GM21367 (cell line): ENCODE data around the gene C9orf40.

Experiments
- ATAC-seq: cut with Tn5 transposase; IDR thresholded peaks from one replicate; pipeline ENCODE4 v1.9.1; 2021; ENCODE audit not compliant: unreplicated experiment

Gene C9orf40, protein sequence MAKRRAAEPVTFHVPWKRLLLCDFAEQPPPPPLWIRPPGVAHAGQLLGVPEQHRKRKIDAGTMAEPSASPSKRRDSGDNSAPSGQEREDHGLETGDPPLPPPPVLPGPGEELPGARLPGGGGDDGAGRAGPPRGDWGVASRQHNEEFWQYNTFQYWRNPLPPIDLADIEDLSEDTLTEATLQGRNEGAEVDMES

DNA sequence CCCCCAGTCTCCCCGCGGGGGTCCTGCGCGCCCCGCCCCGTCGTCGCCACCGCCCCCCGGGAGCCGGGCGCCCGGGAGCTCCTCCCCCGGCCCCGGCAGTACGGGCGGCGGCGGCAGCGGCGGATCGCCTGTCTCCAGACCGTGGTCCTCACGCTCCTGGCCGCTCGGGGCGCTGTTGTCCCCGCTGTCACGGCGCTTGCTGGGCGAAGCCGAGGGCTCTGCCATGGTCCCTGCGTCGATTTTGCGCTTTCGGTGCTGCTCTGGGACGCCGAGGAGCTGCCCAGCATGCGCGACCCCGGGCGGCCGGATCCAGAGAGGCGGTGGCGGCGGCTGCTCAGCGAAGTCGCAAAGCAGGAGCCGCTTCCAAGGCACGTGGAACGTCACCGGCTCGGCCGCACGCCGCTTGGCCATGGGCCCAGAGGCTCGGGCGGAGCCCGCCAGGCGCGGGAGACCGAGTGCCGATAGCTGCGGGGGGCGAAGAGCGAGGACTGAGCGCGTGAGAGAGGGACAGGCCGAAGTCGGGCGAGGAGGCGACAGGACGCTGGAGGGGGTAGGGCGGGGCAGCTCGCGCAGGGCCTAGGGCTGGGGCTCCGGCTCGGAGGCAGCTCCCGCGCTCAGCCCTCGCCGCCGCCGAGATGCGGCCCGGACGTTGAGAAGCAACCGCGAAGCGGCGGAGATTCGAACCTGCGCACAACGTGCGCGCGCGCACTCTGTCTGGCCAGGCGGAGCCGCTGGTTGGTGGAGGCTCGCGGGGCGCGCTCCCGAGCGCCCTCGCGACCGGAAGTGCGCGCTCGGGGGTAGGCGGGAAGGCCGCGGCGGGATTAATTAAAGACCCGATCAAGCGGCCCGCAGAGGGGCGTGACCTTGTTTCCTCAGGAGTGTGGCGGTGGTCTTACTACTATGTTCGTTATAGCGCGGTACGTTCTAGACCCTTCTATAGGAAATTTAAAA, at the start of gene C9orf40:
Gene C9orf40, minus strand, starts transcription at position 712 of the 951 bp plus-strand sequence. Its CDS starts 301 bp downstream, at position 411.
- peak; percentile 87 for ATAC-seq

DNA sequence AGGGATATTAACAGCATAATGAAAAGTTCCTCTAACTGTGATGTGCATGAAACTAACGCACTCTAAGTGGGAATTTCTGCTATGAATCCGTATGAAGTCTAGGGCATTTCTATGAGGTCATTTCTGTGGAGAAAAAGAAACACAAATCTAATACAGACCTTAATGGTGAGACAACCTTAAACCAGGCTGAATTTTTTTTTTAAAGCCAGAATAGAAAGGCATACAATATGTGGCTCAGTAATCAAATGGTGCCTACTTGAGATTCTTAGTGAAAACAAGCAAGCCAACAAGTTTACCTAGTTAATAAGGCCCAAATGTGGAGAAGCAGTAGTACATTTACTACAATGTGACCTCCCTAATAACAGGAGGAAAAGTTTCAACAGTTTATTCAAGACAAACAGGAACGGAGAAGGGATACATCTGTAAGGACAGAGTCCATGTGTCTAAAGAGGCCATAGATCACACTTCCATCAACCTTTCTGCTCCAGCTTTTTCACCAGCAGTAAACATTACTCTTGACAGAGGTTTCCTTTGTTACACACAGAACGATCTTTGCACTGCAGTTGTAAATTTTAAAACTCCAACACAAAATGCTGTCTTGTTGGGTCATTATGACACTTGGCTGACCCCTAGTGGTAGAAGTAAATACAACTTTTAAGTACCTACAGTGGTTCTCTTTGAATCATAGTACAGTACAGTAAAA, 49.2 kb upstream of the C9orf40 start:
- ATAC-seq, result peak; percentile 84

DNA sequence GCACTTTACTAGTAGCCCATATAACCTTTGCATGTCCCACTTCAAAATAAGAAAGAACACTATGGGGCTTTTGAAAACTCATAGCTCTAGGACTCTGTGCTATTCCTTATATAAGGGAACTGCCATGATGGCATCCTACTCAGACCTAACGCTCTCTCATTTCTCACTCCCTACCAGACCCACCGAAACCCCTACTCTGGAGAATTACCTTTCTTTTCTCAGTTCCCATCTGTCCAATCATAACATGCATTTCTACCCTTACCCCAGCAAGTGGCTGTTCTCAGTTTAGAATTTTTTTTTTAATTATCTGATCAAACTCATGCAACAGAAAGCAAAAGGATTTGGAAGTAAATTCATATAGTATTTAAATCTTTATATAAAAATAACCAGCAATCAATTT, 48.1 kb upstream of the C9orf40 start:
- no peak for ATAC-seq

DNA sequence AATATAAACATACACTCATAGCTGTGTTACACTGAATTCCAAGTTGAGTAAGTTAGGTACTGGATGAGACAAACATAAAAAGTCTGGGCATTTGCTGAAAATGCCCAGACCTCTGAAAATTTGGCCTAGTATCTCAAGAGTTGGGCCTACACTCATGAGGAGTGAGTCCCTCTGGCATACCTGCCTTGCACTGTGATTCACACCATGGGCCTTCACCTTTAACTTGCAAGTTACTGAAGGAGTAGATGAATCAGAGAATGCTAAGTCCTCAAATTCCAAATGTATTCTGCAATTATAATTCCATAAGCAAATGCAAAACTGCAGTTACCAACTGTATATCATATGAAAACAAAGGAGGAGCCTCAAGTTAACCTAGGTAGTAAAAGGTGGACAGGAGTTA, 32.3 kb upstream of the C9orf40 start:
- no peak for ATAC-seq

DNA sequence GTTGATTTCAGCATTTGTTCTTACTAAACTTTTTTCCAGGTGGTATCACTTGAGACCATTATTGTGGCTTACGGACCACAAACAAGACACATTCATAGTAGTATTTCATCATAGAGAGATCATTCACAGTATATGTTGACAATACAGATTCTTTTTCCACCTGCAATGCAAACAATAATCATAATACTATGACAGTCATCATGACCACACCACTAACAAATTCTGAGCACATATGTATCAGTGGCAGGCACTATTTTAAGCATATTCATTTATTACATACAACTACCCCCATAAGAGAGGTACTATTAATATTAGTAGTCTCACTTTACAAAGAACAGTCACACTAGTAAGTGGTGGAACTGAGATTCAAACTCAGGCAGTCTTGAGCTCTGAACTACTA, 31.0 kb upstream of the C9orf40 start:
- no peak for ATAC-seq

DNA sequence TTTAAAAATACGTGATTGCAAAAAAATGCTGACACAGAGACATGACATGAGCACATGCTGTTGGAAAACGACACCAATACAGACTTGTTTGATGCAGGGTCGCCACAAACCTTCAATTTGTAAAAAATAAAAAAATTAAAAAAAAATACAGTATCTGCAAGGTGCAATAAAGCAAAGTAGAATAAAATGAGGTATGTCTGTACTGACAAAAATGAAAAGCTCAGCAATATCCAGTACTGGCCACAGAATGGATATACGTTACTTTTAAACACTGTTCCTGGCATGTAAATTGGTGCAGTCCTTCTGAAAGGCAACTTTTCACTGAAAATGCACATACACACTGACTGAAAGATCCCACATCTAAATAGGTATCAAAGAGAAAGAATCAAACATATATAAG, 27.1 kb upstream of the C9orf40 start:
- ATAC-seq, result no peak

DNA sequence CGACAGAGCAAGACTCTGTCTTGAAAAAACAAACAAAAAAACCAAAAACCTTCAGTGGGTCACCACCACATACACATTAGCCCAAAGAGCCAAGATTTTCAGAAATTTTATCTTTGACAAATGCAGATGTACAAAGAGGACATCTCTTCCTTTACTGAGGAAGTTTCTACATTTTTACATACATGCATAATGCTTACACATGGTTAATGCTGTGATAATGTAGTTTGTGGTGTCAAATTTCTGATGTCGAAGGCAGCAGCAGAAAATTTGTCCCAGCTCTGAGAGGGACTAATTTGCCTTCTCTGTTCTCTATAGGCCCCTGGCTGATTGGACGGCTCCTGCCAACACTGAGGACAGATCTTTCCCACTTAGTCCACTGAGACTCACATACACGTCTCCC, 24.6 kb upstream of the C9orf40 start:
- no peak for ATAC-seq

DNA sequence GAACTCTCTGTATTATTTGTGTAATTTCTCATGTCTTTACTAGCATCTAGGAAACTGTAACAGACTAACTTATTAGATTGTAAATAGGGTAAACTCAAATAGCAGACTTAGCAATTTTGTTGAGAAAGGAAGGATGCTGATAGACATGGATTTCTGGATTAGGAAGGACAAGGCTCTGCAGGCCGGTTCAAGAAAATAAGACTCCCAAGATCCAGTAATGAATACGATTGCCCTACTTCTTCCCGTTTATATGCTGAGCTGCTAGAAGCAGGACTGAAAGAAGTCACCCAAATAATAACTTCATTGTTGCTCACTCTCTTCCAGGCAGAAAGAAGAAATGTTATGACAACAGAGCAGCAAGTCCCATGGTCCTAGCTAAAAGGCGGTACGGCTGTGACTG, 22.8 kb upstream of the C9orf40 start:
- no peak for ATAC-seq

DNA sequence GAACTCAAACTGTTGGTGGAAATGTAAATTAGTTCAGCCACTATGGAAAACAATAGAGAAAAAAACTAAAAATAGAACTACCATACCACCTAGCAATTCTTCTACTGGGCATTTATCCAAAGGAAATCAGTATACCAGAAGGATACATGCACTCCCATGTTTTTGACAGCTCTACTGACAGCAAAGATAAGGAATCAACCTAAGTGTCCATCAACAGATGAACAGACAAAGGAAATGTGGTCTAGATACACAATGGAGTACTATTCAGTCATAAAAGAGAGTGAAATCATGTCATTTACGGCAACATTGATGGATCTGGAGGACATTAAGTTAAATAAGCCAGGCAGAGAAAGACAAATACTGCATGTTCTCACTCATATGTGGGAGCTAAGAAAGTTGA, 21.8 kb upstream of the C9orf40 start:
- no peak for ATAC-seq

DNA sequence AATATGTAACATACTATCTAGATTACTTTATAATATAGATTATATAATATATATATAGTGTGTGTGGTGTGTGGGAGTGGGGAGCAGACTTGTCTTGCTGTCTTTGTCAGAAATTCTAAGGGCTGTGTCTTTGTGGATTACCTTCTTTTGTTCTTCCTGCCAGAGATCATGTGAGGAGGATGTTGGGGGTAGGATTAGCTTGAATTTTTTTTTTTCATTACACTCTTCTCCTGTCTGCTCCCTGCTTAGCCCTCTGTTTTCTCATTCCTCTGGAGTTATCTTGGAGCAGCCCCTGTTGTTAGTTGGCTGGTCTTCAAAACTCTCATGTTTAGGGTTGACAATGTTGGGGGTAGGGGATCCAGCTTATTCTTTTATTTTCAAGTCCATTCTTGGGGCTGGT, 21.0 kb upstream of the C9orf40 start:
- no peak for ATAC-seq

DNA sequence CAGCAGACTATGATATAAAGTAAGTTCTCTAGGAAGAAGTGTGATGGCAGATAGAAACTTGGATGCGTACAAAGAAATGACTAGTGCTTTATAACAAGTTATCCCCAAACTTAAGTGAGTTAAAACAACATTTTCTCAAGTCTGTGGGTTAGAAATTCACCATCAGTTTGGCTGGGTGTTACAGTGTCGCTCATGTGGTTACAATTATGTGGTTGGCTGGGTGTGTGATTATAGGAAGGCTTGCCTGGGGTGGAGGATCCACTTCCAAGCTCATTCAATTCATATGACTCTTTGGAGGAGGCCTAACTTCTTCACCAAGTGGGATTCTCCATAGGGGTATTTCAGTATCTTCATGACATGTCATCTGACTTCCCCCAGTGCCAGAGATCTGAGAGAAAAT, 10.3 kb upstream of the C9orf40 start:
- ATAC-seq, result no peak

DNA sequence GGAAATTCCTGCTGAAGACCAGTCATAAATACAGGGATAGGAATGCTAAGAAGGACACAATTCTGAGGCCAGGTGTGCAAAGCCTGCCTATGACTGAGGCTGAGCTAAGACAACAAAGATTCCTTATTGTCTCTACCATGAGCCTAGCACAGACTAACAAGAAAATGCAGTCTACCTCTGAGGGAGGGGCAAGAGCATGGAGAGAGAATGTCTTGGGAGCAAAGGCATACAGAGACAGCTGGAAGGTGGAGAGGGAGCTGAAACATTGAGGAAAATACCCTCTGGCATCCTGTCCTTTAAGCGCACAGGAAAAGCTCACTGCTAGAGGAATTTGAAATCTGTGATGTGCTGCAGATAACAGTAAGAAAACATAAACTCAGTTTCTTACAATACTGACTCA, 8.8 kb upstream of the C9orf40 start:
- no peak for ATAC-seq

DNA sequence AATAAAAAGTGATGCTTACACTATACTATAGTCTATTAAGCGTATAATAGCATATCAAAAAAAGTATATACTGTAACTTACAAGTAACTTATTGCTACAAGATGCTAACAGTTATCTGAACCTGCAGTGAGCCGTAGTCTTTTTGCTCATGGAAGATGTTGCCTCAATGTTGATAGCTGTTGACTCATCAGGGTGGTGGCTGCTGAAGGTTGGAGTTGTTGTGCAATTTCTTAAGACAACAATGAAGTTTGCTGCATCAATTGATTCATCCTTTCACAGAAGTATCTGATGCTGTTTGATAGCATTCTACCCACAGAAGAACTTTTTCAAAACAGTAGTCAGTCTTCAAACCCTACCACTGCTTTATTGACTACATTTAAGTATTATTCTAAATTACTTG, 7.8 kb upstream of the C9orf40 start:
- ATAC-seq, result no peak

DNA sequence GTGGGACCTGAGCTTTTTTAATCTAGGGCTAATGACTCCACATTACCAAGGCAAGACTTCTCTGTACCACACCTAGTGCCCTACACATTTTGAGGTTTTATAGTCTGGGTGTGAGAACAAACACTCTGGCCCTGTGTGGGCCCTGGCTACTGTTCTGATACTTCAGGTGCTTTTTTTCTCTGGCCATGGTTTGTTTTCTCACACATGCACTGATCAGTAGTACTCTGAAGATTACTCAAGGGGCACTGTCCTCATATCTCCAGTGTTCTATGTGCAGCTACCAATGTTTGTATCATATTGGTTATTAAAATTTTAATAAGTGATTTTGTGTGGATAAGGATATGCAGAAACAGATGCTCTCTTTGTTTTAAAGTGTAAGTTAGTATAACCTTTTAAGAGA, 5.9 kb upstream of the C9orf40 start:
- ATAC-seq, result no peak

DNA sequence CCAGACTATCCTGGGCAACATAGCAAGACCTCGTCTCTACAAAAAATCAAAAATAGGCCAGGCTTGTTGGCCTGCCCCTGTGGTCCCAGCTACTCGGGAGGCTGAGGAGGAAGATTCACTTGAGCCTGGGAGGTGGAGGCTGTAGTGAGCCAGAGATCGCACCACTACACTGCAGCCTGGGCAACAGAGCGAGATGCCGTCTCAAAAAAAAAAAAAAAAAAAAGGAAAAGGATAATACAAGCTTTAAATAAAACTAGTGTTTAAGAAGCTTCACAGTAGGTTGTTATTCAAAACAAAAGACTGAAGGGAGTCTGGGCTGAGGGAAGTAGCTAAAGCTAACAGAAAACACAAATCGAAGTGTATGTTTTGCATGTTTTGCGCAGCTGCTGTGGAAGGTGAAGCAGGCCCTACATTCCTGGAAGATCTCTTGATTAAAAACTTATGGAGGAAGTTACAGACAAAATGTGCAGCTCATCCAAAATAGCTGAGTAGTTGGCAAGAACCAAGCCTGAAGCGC, 581 bp upstream of the C9orf40 start:
- ATAC-seq, result no peak

DNA sequence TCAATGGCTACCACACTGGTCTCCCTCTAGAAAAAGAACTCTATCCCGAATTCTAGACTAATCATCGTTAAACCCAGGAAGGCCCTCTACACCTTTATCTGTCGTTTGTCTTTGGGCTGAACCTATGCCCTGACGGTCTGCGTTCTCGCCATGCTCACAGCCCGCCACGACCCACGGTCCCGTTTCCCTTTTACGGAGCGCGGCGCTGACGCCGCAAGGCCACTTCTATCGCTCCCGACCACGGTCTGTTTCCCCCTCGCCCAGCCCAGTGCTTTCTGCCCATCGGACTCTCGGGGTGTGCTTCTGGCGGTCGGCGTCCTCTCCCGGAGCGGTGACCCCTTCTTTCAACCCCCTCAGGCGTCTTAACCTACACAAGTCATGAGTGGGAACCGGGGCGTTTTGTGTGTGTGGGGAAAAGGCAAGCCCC, 974 bp downstream of the C9orf40 start:
- ATAC-seq, result peak; percentile 27

DNA sequence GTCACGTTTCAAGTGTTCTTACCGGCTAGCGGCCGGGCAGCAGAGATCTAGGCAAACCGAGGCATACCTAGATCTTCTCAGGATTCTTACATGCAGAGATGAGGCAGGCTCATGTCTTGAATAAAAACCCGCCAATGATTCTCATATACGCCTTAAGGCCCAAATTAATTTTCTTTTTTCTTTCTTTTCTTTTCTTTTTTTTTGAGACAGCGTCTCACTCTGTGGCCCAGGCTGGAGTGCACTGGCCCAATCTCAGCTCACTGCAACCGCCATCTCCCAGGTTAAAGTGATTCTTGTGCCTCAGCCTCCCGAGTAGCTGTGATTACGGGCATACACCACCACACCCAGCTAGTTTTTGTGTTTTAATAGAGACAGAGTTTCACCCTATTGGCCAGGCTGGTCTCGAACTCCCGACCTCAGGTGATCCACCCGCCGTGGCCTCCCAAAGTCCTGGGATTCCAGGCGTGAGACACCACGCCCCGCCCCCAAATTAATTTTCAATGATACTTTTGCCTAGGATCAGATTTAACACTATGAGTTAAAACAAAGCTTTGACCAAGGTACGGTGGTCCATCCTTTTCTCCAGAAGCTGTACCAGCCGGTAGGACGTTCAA, 1.5 kb downstream of the C9orf40 start:
- ATAC-seq, result no peak

DNA sequence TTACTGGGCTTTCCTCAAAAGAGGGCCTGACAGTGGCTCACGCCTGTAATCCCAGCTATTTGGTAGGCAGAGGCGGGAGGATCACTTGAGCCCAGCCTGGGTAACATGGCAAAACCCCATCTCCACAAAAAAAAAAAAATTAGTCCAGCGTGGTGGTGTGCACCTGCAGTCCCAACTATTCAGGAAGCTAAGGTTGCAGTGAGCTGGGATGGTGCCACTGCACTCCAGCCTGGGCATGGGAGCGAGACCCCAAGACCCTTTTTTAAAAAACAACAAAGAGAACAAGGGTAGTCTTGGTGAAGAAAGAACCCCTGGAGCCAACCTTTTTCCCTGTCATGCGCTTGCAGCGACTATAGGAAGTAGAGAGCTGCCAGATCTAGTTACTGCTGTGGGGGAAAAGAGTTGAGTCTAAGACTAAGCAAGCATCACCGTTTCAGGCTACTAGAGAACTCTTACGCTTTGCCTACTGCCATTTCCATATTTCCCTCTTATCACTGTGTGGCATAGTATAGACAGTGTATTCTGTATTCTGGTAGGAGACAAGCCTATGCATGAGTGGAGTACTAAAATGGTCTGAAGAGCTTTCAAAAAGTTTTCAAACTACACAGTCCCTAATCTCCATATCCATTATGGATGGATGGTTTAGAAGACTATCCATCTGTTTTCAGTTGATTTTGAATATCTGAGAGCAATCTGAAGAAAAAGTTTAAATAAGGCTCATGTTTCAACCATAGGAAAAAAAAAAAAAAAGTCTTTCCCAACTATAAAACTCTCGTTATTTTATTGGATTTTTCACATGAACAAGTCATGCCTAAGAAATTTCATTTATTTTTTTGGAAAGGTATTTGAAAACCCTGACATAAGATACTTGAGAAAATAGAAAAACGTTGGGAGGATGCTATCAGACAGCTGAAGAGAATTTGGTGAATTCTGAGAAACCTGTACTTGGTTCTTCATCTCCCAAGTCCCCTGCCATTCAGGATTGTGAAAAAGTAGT, 2.6 kb downstream of the C9orf40 start:
- no peak for ATAC-seq

DNA sequence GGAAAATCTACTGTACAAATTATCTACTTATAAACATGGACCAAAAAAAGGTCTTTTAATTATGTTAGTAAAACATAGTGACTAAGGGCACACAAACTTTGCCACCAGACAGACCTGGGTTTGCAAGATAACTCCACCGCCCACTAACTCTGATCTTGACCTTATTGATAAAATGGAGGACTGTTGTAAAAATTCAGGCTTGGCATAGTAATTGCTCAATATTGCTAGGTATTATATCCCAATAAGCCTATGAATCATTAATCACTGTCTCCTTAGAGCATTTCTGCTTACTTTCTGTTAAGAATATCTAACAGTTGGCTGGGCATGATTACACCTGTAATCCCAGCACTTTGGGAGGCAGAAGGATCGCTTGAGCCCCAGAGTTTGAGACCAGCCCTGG, 3.8 kb downstream of the C9orf40 start:
- no peak for ATAC-seq

DNA sequence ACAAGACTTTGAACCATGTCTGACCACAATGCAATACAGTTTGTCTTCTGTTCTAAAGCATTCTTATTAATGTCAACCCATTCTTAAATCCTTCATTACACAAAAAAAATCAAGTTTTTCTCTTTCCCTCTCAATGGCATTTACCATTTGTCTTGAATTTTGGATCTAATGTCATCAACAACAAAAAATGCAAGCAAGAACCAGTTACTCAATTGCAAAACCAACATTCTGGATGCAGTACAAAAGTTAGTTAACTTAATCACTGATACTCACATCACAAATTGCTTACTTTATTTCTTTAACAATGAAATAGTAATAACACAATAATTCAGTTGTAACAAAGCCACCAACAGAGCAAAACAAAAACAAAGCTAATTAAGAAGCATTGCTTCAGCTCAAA, 6.0 kb downstream of the C9orf40 start:
- no peak for ATAC-seq
